Smooth muscle cell (in vitro differentiated cells): ENCODE results near the gene SHTN1. TPM values are rescaled to one million over a fixed set of nuclear protein-coding genes. Genes with fewer than 3 reads are reported as not detected.

Source experiments
- DNase-seq: peaks from one replicate; lab custom pipeline; 2025; ENCODE audit not compliant: unreplicated experiment; lab: John Stamatoyannopoulos, UW
- H2AFZ ChIP-seq: fragments of 200-600 bp; sonication (generic); 2 replicates; pipeline ENCODE4 v1.6.0; 2016; ENCODE audit warnings: antibody characterized with exemption, low read depth, mild to moderate bottlenecking
- H3F3A ChIP-seq: fragments of 200-600 bp; sonication (generic); 2 replicates; pipeline ENCODE4 v1.6.0; 2017; ENCODE audit warnings: antibody characterized with exemption, low read depth
- H3K27ac ChIP-seq: fragments of 200-600 bp; sonication (generic); 2 replicates; pipeline ENCODE4 v1.5.1; 2016; ENCODE audit warnings: low read depth, mild to moderate bottlenecking
- H3K27me3 ChIP-seq: fragments of 200-600 bp; sonication (generic); 2 replicates; pipeline ENCODE4 v1.6.1; 2016; ENCODE audit warnings: low read depth, mild to moderate bottlenecking
- H3K36me3 ChIP-seq: fragments of 200-600 bp; sonication (generic); 2 replicates; pipeline ENCODE4 v1.5.1; 2016; ENCODE audit warnings: low read depth
- H3K4me1 ChIP-seq: fragments of 200-600 bp; sonication (generic); 2 replicates; pipeline ENCODE4 v1.5.1; 2016; ENCODE audit warnings: low read depth
- H3K4me2 ChIP-seq: fragments of 200-600 bp; sonication (generic); 2 replicates; pipeline ENCODE4 v1.6.0; 2016; ENCODE audit warnings: mild to moderate bottlenecking
- H3K4me3 ChIP-seq: fragments of 200-600 bp; sonication (generic); 2 replicates; pipeline ENCODE4 v1.5.1; 2016; ENCODE audit warnings: mild to moderate bottlenecking
- H3K79me2 ChIP-seq: fragments of 200-600 bp; sonication (generic); 2 replicates; pipeline ENCODE4 v1.6.0; 2016; ENCODE audit warnings: low read depth, mild to moderate bottlenecking
- H3K9ac ChIP-seq: fragments of 200-600 bp; sonication (generic); 2 replicates; pipeline ENCODE4 v1.6.0; 2016; ENCODE audit warnings: low read depth
- H3K9me3 ChIP-seq: fragments of 200-600 bp; sonication (generic); replicated peaks from 2 replicates; pipeline ENCODE4 v1.5.1; 2016; ENCODE audit warnings: low read depth
- H4K20me1 ChIP-seq: fragments of 200-600 bp; sonication (generic); 2 replicates; pipeline ENCODE4 v1.6.0; 2016; ENCODE audit warnings: low read depth
- CTCF ChIP-seq: fragments of 200-600 bp; sonication (generic); IDR thresholded peaks from 2 replicates; pipeline ENCODE4 v1.5.1; 2017; ENCODE audit warnings: borderline replicate concordance, mild to moderate bottlenecking, antibody characterized with exemption; ENCODE audit not compliant: insufficient read depth, poor library complexity, severe bottlenecking
- WGBS: methylation state at CpG from one replicate; pipeline ENCODE4 v1.1.7; 2016; ENCODE audit warnings: low lambda C conversion rate; 5-methylcytosine and 5-hydroxymethylcytosine counted together
- polyA plus RNA-seq: library from polyadenylated mRNA; unstranded; fragments of >200 nt; fragmentation: Nextera tagmentation; extraction: Ambion mirVana; gene quantifications from 2 replicates; pipeline ENCODE4 v1.2.1, GENCODE V29; 2016
- total RNA-seq: library from RNA; depleted of rRNA; stranded (reverse); fragments of >200 nt; gene quantifications from 2 replicates; pipeline ENCODE4 v1.2.3, GENCODE V29; 2014

Gene SHTN1
- total and polyA plus RNA-seq, 2 experiments from 2014 or later = 1.3 to 39.2 TPM

DNA sequence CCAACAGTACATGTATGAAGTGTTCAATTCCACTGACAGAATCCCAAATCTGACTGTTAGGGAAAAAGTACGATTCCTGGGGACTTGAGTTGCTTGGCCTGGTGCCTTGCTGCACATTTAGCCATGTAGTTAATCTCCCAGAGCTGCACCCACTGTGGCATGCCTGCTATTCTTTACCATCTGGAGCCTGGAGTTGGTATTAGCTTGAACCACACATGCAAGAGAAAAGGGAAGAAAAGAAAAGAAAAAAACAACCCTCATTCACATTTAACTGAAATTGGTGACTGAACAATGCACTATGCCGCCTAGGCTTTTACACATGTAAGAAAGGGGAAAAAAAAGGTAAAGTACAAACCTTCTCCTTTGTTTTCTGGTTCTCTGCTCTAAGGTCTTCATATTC is 26.1 kb downstream of the SHTN1 start:
- TF ChIP-seq CTCF = no peak
- WGBS = 93% methylated on average over 2 of the region's 2 CpGs
- Histone ChIP-seq H3K4me1 (peaks cover 21% of the 10 kb centered on the region), H3K27me3 (no peaks in the 10 kb centered on the region), H3K9ac (no peak overlapping the region), H3K79me2 (peaks cover 3% of the 10 kb centered on the region), H3K27ac (no peak overlapping the region), H3K4me3 (no peak overlapping the region), H3K4me2 (no peak overlapping the region), H3K9me3 (no peaks in the 10 kb centered on the region), H4K20me1 (no peaks in the 10 kb centered on the region), H3K36me3 (no peaks in the 10 kb centered on the region), H3F3A (peaks cover 3% of the 10 kb centered on the region), H2AFZ (no peak overlapping the region)
- DNase-seq = no peak

GRCh38 chr10:116974456-116975005 is 30.5 kb downstream of the SHTN1 start:
- no peak for DNase-seq
- peak overlapping the region; percentile 33 for H3K27ac ChIP-seq
- H4K20me1 ChIP-seq = no peaks in the 10 kb centered on the region
- H3K4me3 ChIP-seq = no peak overlapping the region
- no peak for TF ChIP-seq CTCF
- peaks cover 23% of the 10 kb centered on the region for H3K4me1 ChIP-seq
- no peaks in the 10 kb centered on the region for H3K9me3 ChIP-seq
- peak overlapping the region; percentile 61 for H3K4me2 ChIP-seq
- H2AFZ ChIP-seq = no peak overlapping the region
- H3K36me3 ChIP-seq = no peaks in the 10 kb centered on the region
- 13% methylated on average over 5 of the region's 5 CpGs for WGBS
- no peaks in the 10 kb centered on the region for H3K79me2 ChIP-seq
- H3F3A ChIP-seq = peaks cover 3% of the 10 kb centered on the region
- no peaks in the 10 kb centered on the region for H3K27me3 ChIP-seq
- peak overlapping the region; percentile 2 for H3K9ac ChIP-seq

DNA sequence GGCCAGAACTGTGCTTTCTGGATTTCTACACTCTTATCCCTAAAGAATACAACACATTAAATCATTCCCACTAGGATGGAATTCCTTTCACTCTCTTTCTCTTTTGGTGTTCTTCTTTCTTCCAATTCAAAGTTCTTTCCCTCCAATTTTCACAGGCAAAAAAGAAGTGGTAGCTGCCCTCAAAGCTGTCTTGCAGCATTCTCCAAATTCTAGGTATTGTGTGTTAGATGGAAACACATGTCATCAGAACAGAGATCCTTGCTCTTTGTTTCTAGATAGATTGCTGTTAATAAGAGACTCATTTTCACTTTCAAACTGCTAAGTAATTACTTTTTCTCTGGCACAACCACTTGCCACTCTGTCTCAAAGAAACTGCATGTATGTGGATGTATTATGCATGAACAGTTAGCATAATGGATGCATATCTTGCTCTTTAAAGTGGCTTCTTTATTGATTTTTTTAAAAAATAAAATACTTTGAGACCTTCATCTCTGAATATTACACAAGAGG is 31.0 kb downstream of the SHTN1 start:
- Histone ChIP-seq H3K4me2 (peak overlapping the region; percentile 61), H3K27me3 (no peaks in the 10 kb centered on the region), H3K4me3 (no peak overlapping the region), H2AFZ (no peak overlapping the region), H3K4me1 (peaks cover 21% of the 10 kb centered on the region), H3K79me2 (no peaks in the 10 kb centered on the region), H3K27ac (peak overlapping the region; percentile 33), H3K36me3 (no peaks in the 10 kb centered on the region), H3F3A (peaks cover 3% of the 10 kb centered on the region), H4K20me1 (no peaks in the 10 kb centered on the region), H3K9ac (peak overlapping the region; percentile 2), H3K9me3 (no peaks in the 10 kb centered on the region)
- TF ChIP-seq CTCF = no peak
- DNase-seq = no peak

GRCh38 chr10:116973371-116973905 is 31.5 kb downstream of the SHTN1 start:
- DNase-seq = no peak
- Histone ChIP-seq H3K4me2 (no peak overlapping the region), H3K79me2 (no peaks in the 10 kb centered on the region), H3F3A (peaks cover 3% of the 10 kb centered on the region), H3K9ac (no peak overlapping the region), H3K27ac (no peak overlapping the region), H3K9me3 (no peaks in the 10 kb centered on the region), H3K4me1 (peaks cover 16% of the 10 kb centered on the region), H4K20me1 (no peaks in the 10 kb centered on the region), H3K36me3 (no peaks in the 10 kb centered on the region), H3K27me3 (no peaks in the 10 kb centered on the region), H3K4me3 (no peak overlapping the region), H2AFZ (no peak overlapping the region)
- TF ChIP-seq CTCF = no peak
- 96% methylated on average over 4 of the region's 4 CpGs for WGBS
